GM10248 (cell line): Measurements from ENCODE around the gene MGRN1.

ENCODE experiments used
- CTCF ChIA-PET: fragments of 300-600 bp; sonication (Branson Sonifier 250); formaldehyde crosslinking; extraction: SDS; loops from one replicate; lab custom pipeline; 2021; ENCODE audit warnings: antibody characterized with exemption; lab: Yijun Ruan, JAX
- POLR2A ChIA-PET: fragments of 350-650 bp; sonication (Branson Sonifier 250); formaldehyde crosslinking; extraction: SDS; loops from one replicate; lab custom pipeline; 2020; ENCODE audit warnings: antibody characterized with exemption; lab: Yijun Ruan, JAX
- DNase-seq: peaks from one replicate; pipeline ENCODE4 v3.0.0; 2012; ENCODE audit errors: extremely low spot score
- CTCF ChIP-seq: IDR thresholded peaks from 2 replicates; pipeline ENCODE4 v1.5.1; 2012; ENCODE audit warnings: mild to moderate bottlenecking, low read depth; ENCODE audit errors: extremely low read depth, missing control alignments, control extremely low read depth

MGRN1 gene

DNA sequence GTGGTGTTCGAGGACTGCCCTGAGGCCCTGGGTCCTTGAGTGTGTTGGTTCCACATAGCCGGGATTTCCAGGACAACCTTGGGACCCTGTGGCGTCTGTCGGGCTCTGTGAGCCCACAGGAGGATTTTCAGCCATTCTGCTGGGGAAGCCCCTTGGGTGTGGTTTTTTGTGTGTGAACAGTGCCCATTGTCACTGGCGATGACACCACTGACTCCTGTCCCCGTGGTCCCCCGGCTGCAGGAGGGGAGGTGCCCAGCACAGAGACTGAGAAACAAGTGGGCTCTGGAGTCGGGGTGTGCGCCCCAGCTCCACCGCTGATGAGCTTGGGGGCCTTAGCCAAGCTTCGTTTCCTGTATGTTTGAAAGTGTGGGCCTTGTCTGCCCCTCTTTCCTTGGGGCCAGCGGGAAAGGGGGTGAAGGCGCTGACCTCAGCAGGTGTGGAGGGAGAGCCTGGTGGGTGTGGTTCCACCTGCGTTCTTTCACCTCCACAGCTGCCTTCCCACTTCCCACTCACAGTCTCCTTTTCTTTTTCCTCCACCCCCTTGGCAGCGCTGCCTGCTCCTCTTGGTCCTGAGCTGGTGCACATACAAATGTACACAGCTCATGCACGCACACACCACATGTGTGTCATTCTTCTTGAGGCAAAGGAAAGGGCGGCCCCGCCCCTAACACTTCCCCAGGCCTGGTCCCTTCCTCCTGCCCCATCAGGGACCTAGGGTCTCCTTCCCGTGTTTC, 16.1 kb downstream of the MGRN1 start:
- ChIA-PET POLR2A (no interaction called here), CTCF (interaction anchor here (1.2 to 2.5 kb wide), 2 partner anchors 10 to 135 kb away, joined by 3 to 9 read pairs; no protein-coding TSS in a partner anchor)
- no peak for DNase-seq
- no peak for TF ChIP-seq CTCF

DNA sequence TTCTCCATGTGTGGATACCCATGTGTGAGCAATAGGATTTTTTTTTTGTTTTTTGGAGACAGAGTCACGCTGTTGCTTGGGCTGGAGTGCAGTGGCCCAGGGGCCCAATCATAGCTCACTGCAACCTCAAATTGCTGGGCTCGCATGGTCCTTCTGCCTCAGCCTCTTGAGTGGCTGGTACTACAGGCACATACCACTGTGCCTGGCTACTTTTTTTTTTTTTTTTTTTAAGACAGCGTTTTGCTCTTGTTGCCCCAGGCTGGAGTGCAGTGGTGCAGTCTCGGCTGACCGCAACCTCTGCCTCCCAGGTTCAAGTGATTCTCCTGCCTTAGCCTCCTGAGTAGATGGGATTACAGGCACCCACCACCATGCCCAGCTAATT, 16.7 kb downstream of the MGRN1 start:
- POLR2A ChIA-PET, result no interaction called here

DNA sequence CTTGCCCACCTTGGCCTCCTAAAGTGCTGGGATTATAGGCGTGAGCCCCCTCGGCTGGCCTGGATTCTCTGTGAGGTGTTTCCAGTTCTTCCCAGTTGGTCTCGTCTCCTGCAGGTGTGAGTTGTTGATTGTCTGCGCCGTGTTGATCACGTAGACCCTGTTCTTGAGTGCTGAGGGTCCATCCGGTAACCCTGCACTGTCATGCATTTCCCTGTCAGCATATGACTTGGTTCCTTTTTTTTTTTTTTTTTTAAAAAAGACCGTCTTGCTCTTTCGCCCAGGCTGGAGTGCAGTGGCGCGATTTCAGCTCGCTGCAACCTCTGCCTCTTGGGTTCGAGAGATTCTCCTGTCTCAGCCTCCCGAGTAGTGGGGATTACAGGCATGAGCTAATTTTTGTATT, 17.3 kb downstream of the MGRN1 start:
- TF ChIP-seq CTCF, result no peak
- CTCF ChIA-PET, result interaction anchor here (0.8 to 1.7 kb wide), 4 partner anchors 8 to 136 kb away, joined by 3 to 7 read pairs (median 3); partner anchors contain the start of gene MGRN1
- DNase-seq, result no peak
- POLR2A ChIA-PET, result no interaction called here

More for the DNA sequence above, 16.7 kb downstream of the MGRN1 start:
- no peak for TF ChIP-seq CTCF
- CTCF ChIA-PET, result interaction anchor here (1.2 to 2.5 kb wide), 3 partner anchors 9 to 136 kb away, joined by 3 to 9 read pairs (median 3); no protein-coding TSS in a partner anchor
- DNase-seq, result no peak

DNA sequence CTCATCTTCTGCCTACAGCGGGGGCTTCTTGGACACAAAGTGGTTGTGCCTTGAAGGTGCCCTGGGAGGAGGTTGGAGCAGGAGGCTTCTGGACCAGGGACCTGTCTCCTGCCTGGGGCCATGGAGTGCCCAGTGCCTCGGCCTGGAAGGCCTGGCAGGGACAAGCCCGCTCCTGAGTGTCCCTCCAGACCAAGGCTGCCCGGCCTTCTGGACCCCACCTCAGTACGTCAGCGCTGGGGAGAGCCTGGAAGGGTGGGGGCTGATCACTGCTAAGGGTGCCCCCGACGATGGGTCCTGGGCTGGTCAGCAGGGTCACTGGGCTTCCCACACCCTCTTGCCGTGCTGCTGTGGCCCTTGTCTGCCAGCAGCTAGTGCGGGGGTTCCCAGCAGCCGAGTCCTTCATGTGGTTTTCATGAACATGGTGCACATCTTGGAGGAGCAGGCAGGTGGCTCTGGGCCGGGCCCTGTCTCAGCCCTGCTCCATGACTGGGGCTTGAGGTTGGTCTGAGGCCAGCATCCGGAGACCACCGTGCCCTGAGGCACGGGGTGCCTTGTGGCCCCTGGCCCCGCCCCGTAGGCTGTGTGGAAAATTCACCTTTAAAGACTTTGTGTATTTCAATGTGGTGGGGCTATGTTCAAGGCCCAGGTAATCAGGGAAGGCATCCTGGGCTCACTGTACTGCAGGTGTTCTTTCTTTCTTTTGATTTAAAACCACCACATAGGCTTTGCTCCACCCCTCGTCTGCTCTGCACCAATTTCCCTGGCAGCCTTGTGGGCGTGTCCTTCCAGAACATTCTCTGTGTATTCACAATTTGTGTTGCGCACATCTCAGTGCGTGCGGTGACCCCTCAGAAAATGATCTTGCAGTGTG, 22.4 kb downstream of the MGRN1 start:
- no peak for TF ChIP-seq CTCF
- no peak for DNase-seq
- CTCF ChIA-PET, result no interaction called here
- POLR2A ChIA-PET, result no interaction called here

- no peak for DNase-seq
- ChIA-PET CTCF (no interaction called here), POLR2A (no interaction called here)
- TF ChIP-seq CTCF, result no peak
Observed at GRCh38 chr16:4647644-4647980, 23.0 kb downstream of the MGRN1 start.

DNA sequence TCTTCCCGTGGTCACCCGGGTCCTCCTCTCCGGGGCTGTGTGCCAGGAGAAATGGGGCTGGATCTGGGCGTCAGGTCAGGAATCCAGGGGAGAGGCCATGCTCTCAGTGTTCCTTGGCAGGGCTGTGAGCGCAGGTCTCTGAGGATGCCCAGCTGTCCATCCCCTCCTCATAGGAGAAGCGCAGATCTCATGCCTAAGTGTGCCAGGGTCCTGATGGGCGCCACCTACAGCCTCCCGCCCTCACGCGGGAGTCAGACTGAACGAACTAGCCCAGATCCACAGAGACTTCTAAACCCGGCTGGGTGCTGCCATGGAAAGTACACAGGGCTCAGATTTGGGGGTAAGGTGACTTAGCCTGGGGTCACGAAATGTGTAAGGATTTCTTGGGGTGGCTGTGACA, 24.3 kb downstream of the MGRN1 start:
- TF ChIP-seq CTCF, result no peak
- CTCF ChIA-PET, result interaction anchor here (3.0 to 3.3 kb wide), 2 partner anchors 13 to 24 kb away, joined by 31 to 35 read pairs; partner anchors contain the start of gene MGRN1
- DNase-seq, result no peak
- POLR2A ChIA-PET, result no interaction called here
